ENCODE measurements around the gene XPO6. TPM values are rescaled to one million over a fixed set of nuclear protein-coding genes. Genes with fewer than 3 reads are reported as not detected.

Gene XPO6
- polyA plus RNA-seq, 1 donor, result 83.1 TPM

DNA sequence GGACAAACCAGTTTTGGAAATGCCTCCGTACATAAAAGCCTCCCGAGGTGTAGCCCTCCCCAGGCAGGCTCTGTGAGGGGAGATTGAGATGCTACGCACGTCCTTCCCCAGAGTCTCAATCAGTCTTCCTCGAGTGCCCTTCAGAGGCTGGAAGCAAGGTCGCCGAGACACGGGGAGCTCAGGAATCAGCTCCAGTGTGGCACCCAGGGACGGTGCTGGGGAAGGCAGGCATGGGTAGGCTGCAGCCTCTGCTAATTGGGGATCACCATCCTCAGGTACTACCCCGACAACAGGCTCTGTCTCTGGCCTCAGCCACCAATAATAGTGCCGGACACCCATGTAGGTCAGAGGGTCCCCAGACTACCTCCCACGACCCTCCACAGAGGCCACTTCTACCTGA lies 120.1 kb downstream of the XPO6 start:
- DNase-seq, result no peak

GRCh38 chr16:28090646-28091377 lies 121.0 kb downstream of the XPO6 start:
- DNase-seq, result no peak

- DNase-seq, result no peak
Measured at GRCh38 chr16:28089992-28090365, 121.8 kb downstream of the XPO6 start.

- no peak for DNase-seq
Measured at GRCh38 chr16:28089205-28089991, 122.4 kb downstream of the XPO6 start.

DNA sequence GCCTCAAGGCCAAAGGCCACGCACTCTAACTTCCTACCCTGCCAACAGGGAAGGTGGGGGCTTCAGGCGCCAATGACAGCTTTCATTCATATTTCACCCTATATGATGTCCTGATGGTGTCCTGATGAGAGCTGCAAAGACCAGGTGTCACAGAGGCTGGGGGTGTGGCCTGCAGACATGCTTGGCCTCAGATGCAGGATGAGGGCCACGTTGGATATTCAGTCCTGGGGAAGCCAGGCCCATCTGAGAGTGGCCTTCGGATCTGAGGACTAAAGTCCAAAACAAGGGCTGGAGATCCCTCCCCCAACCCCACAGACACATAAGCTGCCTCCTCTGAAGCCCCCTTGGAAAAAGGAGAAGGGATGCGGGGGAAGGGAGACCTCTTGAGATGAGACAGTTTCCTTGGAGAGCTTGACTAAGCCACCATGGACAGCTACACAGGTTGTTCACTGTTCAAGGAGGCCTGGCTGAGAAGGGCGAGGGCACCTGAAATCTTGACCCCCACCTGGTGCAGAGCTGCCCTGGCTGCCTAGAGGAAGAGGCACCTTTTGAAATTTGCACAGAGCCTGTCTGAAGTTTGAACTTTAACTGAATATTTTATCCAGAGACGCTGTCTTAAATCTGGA lies 124.0 kb downstream of the XPO6 start:
- DNase-seq, result no peak

DNA sequence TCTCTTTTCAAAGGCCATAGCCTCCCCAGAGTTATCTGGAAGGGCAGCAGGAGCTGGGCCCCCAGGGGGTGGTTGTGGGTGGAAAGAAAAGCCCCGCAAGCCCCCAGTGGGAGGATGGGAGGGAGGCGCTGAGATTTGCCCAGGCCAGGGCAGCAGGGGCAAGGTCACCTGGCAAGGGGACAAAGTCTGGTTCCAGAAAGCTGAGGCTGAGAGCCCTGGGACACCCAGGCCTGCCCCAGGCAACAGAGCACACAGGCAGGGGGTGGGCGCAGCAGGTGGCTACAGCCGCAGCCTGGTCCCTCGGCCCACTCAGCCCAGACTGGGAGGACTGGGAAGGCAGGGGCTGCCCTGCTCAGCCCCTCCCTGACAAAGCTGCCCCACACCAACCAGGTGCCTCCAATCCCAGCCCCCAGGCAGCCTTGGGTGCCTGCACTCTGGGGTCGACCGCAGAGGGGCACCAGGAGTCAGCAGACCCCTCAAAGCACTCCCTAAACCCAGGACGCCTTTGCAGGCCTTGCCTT lies 124.6 kb downstream of the XPO6 start:
- no peak for DNase-seq

DNA sequence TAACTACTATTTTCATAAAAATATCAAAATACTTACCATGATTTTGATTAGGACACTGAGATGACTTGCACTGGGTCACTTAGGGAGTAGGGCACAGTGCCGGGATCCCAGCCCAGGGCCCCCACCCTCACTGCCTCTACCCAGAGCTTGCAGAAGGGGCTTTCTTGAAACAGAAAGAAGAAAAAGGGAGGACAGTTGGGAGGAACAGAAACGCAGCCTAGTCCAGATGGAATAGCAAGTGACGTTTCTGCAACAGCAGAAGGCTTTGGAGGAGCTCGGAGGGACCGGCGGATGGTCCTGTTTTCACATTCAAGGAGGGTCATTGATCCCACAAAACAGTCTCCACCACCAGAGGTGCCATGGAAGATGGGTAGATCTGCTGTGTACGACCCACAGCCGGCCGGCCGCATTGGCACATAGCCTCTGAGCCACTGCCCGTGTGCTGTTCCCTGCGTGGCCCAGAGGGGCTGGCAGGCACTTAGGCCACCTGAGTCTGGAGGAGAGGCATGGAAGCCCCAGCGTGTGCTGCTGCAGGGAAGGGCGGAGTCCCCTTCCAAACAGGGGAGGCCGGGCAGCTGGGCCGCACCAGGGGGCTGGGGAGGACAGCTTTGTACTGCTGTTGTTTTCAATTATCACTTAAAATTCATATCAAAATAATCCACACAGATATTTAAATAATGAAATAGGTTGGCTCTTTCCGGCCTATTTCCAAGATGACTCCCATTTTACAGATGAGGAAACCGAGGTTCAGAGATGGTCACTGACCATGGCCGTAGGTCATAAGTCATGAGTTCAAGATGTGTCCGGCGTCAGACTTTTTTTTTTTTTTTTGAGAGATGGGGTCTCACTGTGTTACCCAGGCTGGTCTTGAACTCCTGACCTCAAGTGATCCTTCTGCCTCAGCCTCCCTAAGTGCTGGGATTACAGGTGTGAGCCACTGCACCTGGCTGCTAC lies 125.3 kb downstream of the XPO6 start:
- no peak for DNase-seq

- no peak for DNase-seq
Measured at GRCh38 chr16:28085389-28086171, 126.2 kb downstream of the XPO6 start.

GRCh38 chr16:28084209-28084608 lies 127.6 kb downstream of the XPO6 start:
- no peak for DNase-seq

DNA sequence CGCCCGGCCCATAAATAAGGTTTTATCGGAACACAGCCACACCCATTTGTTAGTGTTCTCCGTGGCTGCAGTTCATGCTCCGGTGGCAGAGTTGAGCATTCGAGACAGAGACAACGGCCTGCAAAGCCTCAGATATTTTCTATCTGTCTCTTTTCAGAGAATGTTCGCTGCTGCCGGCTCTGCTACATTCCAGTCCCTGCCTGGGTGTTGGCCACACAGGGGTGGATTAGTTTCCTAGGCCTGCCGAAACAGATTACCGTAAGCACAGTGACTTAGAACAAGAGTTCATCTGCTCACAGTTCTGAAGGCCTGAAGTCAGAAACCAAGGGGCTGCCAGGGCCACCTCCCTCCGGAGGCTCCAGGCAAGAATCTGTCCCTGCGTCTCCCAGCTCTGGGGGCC lies 129.1 kb downstream of the XPO6 start:
- no peak for DNase-seq

DNA sequence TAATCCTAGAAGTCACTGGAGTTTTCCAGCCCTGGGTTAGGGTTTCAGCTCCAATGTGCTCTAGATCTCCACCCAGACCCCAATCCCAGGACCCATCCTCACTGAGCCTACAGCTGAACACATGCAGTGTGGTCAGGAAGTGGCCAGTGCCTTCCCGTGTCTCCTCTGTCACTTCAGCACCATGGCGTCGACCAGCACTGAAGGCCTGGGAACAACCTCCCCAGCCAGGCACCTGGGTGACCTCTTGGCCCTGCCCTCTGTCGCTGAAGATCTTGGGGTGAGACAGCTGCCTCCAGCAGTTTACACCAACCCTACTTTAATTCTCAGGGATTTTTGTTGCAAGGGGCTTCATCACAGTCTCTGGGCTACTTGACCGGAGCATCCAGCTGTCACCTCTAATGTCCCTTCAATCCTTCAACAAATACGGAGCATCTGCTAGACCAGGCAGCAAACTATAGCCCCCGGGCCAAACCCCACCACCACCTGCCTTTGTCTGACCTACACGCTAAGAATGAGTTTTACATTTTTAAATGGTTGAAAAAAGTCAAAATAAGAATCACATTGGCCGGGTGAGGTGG lies 130.3 kb downstream of the XPO6 start:
- DNase-seq, result no peak

GRCh38 chr16:28078261-28078660 lies 133.5 kb downstream of the XPO6 start:
- DNase-seq, result no peak

- no peak for DNase-seq
Measured at GRCh38 chr16:28073836-28074235, 137.9 kb downstream of the XPO6 start.

DNA sequence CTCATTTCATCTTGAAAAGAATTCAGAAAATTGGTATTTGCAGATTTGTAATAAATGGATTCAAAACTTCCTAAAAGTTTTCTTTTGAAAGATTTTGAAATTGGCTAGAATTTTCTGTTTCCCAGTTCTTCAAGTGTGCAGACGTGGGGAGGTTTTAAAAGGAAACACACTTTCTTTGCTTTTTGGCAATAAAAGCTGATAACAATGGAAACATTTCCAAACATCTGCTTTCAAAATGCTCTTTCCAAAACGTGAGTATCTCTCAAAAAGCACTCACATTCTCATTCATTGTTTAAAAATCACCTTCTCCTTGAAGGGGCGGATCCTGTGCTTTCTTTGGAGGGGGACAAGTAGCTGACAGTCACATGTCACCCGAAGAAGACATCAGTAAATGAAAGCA lies 139.7 kb downstream of the XPO6 start:
- DNase-seq, result no peak

- DNase-seq, result no peak
Measured at GRCh38 chr16:28069971-28070794, 141.6 kb downstream of the XPO6 start.

GRCh38 chr16:28068976-28069375 lies 142.8 kb downstream of the XPO6 start:
- no peak for DNase-seq

GRCh38 chr16:28067604-28068379 lies 144.0 kb downstream of the XPO6 start:
- no peak for DNase-seq

GRCh38 chr16:28064706-28065249 lies 147.0 kb downstream of the XPO6 start:
- no peak for DNase-seq

GRCh38 chr16:28064150-28064549 lies 147.6 kb downstream of the XPO6 start:
- DNase-seq, result no peak

Measured in left kidney (tissue), 2 donors.